Endothelial cell of umbilical vein (primary cell): ENCODE measurements around the gene PDE3A. TPM values are rescaled to one million over a fixed set of nuclear protein-coding genes. Genes with fewer than 3 reads are reported as not detected.

ENCODE experiments used
- BruUV-seq: library from RNA; stranded (reverse); fragments of 400-500 nt; replicated peaks from 2 replicates; lab custom pipeline; 2021; lab: Mats Ljungman, UMichigan
- CTCF ChIA-PET: fragments of 300-600, 350-600 bp; sonication (Branson Sonifier 250); formaldehyde crosslinking; loops from one replicate; lab custom pipeline; 2021; ENCODE audit warnings: antibody characterized with exemption, inconsistent platforms; lab: Charles Lee
- POLR2A ChIA-PET: fragments of 300-600, 350-600 bp; sonication (Branson Sonifier 250); formaldehyde crosslinking; loops from one replicate; lab custom pipeline; 2021; ENCODE audit warnings: antibody characterized with exemption, inconsistent platforms; lab: Charles Lee
- DNase-seq: peaks from one replicate; pipeline ENCODE4 v3.0.0-alpha.2; 2011; ENCODE audit warnings: low read depth, low spot score
- FAIRE-seq: peaks from 2 replicates; lab custom pipeline; 2011; peaks lifted over from hg19 to GRCh38; lab: Jason Lieb, UNC
- H2AFZ ChIP-seq: 2 replicates; pipeline ENCODE4 v1.6.0; 2012; ENCODE audit warnings: low read depth, low read length, control low read depth, inconsistent platforms
- H3K27ac ChIP-seq: 2 replicates; pipeline ENCODE4 v1.5.1; 2011; ENCODE audit warnings: low read depth, mild to moderate bottlenecking, control low read depth, low read length, moderate library complexity; ENCODE audit not compliant: insufficient read depth
- H3K27me3 ChIP-seq, 2 experiments: 2 replicates each; pipeline versions ENCODE4 v1.6.0 to v1.6.1; 2011; ENCODE audit warnings: low read length in 2 of 2, mixed read lengths in 1 of 2; ENCODE audit not compliant: control insufficient read depth in 2 of 2, insufficient read depth in 2 of 2
- H3K36me3 ChIP-seq, 2 experiments: 2 replicates in 1 of 2; 3 replicates in 1 of 2; pipeline ENCODE4 v1.5.1; 2011; ENCODE audit warnings: low read length in 2 of 2, mild to moderate bottlenecking in 1 of 2, moderate library complexity in 1 of 2; ENCODE audit not compliant: control insufficient read depth in 2 of 2, insufficient read depth in 2 of 2; ENCODE audit errors: extremely low read depth in 1 of 2
- H3K4me1 ChIP-seq: 3 replicates; pipeline ENCODE4 v1.5.1; 2011; ENCODE audit warnings: mild to moderate bottlenecking, low read length; ENCODE audit not compliant: control insufficient read depth, insufficient read depth; ENCODE audit errors: extremely low read depth
- H3K4me2 ChIP-seq: 2 replicates; pipeline ENCODE4 v1.6.1; 2011; ENCODE audit warnings: low read length, control low read depth, mixed read lengths; ENCODE audit not compliant: insufficient read depth
- H3K4me3 ChIP-seq, 3 experiments: fragments of 200-600 bp in 1 of 3; sonication (generic), shearing (Covaris generic) in 1 of 3; replicated peaks in 1 of 3; 2 replicates each; pipeline ENCODE4 v1.5.1; 2011 to 2016; ENCODE audit warnings: control low read depth in 3 of 3, low read length in 3 of 3, mild to moderate bottlenecking in 2 of 3, inconsistent platforms in 1 of 3, low read depth in 1 of 3, moderate library complexity in 1 of 3; ENCODE audit not compliant: insufficient read depth in 1 of 3
- H3K79me2 ChIP-seq: 2 replicates; pipeline ENCODE4 v1.6.0; 2012; ENCODE audit warnings: low read length, inconsistent platforms; ENCODE audit not compliant: control insufficient read depth, insufficient read depth
- H3K9ac ChIP-seq: replicated peaks from 2 replicates; pipeline ENCODE3; 2011; ENCODE audit warnings: low read length, control low read depth; ENCODE audit not compliant: insufficient read depth; ENCODE audit errors: extremely low read depth
- H3K9me1 ChIP-seq: replicated peaks from 3 replicates; pipeline ENCODE4 v1.6.0; 2011; ENCODE audit warnings: mild to moderate bottlenecking, low read length; ENCODE audit not compliant: control insufficient read depth, insufficient read depth; ENCODE audit errors: extremely low read depth
- H3K9me3 ChIP-seq: replicated peaks from 2 replicates; pipeline ENCODE4 v1.5.1; 2012; ENCODE audit warnings: low read length, inconsistent platforms; ENCODE audit not compliant: control insufficient read depth, insufficient read depth
- H4K20me1 ChIP-seq: replicated peaks from 2 replicates; pipeline ENCODE3; 2011; ENCODE audit warnings: mild to moderate bottlenecking, low read length; ENCODE audit not compliant: control insufficient read depth, insufficient read depth; ENCODE audit errors: extremely low read depth
- CTCF ChIP-seq, 2 donors: IDR thresholded peaks; 1 replicate in 1 of 2; 2 replicates in 1 of 2; pipeline ENCODE4 v1.5.1; 2011; ENCODE audit warnings: low read length in 2 of 2, mild to moderate bottlenecking in 2 of 2, moderate library complexity in 2 of 2, control low read depth in 1 of 2, inconsistent platforms in 1 of 2, low read depth in 1 of 2; ENCODE audit not compliant: insufficient read depth in 1 of 2; ENCODE audit errors: extremely low read depth in 1 of 2
- EZH2 ChIP-seq: IDR thresholded peaks from 2 replicates; pipeline ENCODE4 v1.6.1; 2012; ENCODE audit warnings: borderline replicate concordance, low read depth, mild to moderate bottlenecking, moderate library complexity, low read length, inconsistent platforms; ENCODE audit not compliant: severe bottlenecking
- FOS ChIP-seq: IDR thresholded peaks from 2 replicates; pipeline ENCODE4 v1.6.1; 2011; ENCODE audit warnings: mild to moderate bottlenecking, low read length, moderate library complexity, borderline replicate concordance; ENCODE audit not compliant: insufficient read depth
- GATA2 ChIP-seq: IDR thresholded peaks from 2 replicates; pipeline ENCODE4 v1.7.0; 2011; ENCODE audit warnings: low read depth, mild to moderate bottlenecking, moderate library complexity, mixed read lengths, low read length; ENCODE audit not compliant: insufficient read length, insufficient read depth
- JUN ChIP-seq: IDR thresholded peaks from 2 replicates; pipeline ENCODE4 v1.6.1; 2011; ENCODE audit warnings: borderline replicate concordance, low read depth; ENCODE audit not compliant: insufficient read length, insufficient read depth
- MAX ChIP-seq: IDR thresholded peaks from 2 replicates; pipeline ENCODE4 v1.6.1; 2011; ENCODE audit not compliant: insufficient read depth, insufficient read length
- MYC ChIP-seq: IDR thresholded peaks from one replicate; pipeline ENCODE4 v1.6.1; 2011; ENCODE audit warnings: mild to moderate bottlenecking, low read depth, low read length
- POLR2A ChIP-seq: IDR thresholded peaks from 2 replicates; pipeline ENCODE4 v1.6.1; 2012; ENCODE audit warnings: low read depth, mild to moderate bottlenecking, control low read depth, low read length
- POLR2AphosphoS5 ChIP-seq: IDR thresholded peaks from 2 replicates; pipeline ENCODE4 v1.6.1; 2012; ENCODE audit warnings: low read depth, mild to moderate bottlenecking, control low read depth, low read length, moderate library complexity; ENCODE audit not compliant: insufficient read depth
- dilution Hi-C: fragments of 300-500 bp; cut with MboI; formaldehyde crosslinking; loops from one replicate; pipeline ENCODE4 v1.15.0; 2019; ENCODE audit warnings: low sequenced_read_pairs; ENCODE audit not compliant: extremely low pct_ligation_motif_present
- intact Hi-C: fragments of 100-400 bp; cut with micrococcal nuclease; formaldehyde crosslinking; loops from one replicate; pipeline ENCODE4 v1.10.0; 2022
- polyA plus RNA-seq, 4 experiments: library from polyadenylated mRNA; depleted of rRNA in 3 of 4; stranded (reverse) in 3 of 4; unstranded in 1 of 4; fragments of >200 nt; gene quantifications; 2 replicates each; pipeline versions ENCODE4 v1.2.1 to v1.2.3, GENCODE V29; 2011 to 2012; ENCODE audit warnings: missing spikeins in 1 of 4
- total RNA-seq: library from RNA; stranded (reverse); gene quantifications from 2 replicates; pipeline ENCODE4 v1.2.3, GENCODE V29; 2021

PDE3A gene
- total and polyA plus RNA-seq, 2 donors (not counting 3 experiments of a cell fraction or from before 2014, with no cell fraction given): 14.0 to 27.4 TPM

- Histone ChIP-seq H3K4me2 (no peak overlapping the region), H2AFZ (no peak overlapping the region), H3K9me3 (no peaks in the 10 kb centered on the region), H4K20me1 (no peaks in the 10 kb centered on the region), H3K27ac (no peak overlapping the region), H3K9me1 (no peaks in the 10 kb centered on the region), H3K4me3 (no peak overlapping the region), H3K4me1 (no peaks in the 10 kb centered on the region), H3K79me2 (no peaks in the 10 kb centered on the region), H3K27me3 (no peaks in the 10 kb centered on the region), H3K9ac (no peak overlapping the region), H3K36me3 (peaks cover 0 to 7% of the 10 kb centered on the region in 2 experiments)
- intact Hi-C loops (loop anchor here (1.0 kb wide), 2 partner anchors 152 to 524 kb away; no protein-coding TSS in a partner anchor), dilution Hi-C loops (no loop called here)
- BruUV-seq: no TSS peak
- TF ChIP-seq CTCF (IDR thresholded peaks at IDR 0.05; ENCODE audit: extremely low read depth in 1 of 2, insufficient read depth in 1 of 2, low read depth in 1 of 2, low read length in 2 of 2): peak; percentile 48 to 56
- no peak for TF ChIP-seq MAX
- FAIRE-seq (peak; percentile 77), DNase-seq (peak; percentile 58)
- ChIA-PET CTCF (interaction anchor here (0.8 to 1.7 kb wide), 3 partner anchors 12 to 151 kb away, joined by 3 to 13 read pairs (median 4); no protein-coding TSS in a partner anchor), POLR2A (no interaction called here)
Measured at GRCh38 chr12:20646239-20646827, 278.0 kb downstream of the PDE3A start.

GRCh38 chr12:20653871-20654270, 285.5 kb downstream of the PDE3A start:
- CTCF ChIA-PET: no interaction called here
- Histone ChIP-seq H3K27ac (no peak overlapping the region), H3K4me3 (no peak overlapping the region), H2AFZ (no peak overlapping the region), H3K9me3 (no peaks in the 10 kb centered on the region), H3K79me2 (no peaks in the 10 kb centered on the region), H3K4me2 (no peak overlapping the region), H4K20me1 (no peaks in the 10 kb centered on the region), H3K9ac (no peak overlapping the region), H3K4me1 (no peaks in the 10 kb centered on the region), H3K36me3 (peaks cover 4 to 11% of the 10 kb centered on the region in 2 experiments), H3K27me3 (no peaks in the 10 kb centered on the region), H3K9me1 (no peaks in the 10 kb centered on the region)
- FAIRE-seq (no peak), DNase-seq (no peak)
- dilution Hi-C loops (no loop called here), intact Hi-C loops (no loop called here)
- TF ChIP-seq EZH2: no peak
- TF ChIP-seq FOS: no peak
- no peak for TF ChIP-seq POLR2A
- no peak for TF ChIP-seq CTCF (IDR thresholded peaks at IDR 0.05; ENCODE audit: extremely low read depth in 1 of 2, insufficient read depth in 1 of 2, low read depth in 1 of 2, low read length in 2 of 2)
- TF ChIP-seq GATA2: no peak
- TF ChIP-seq MYC: no peak
- no peak for TF ChIP-seq POLR2AphosphoS5
- no peak for TF ChIP-seq MAX
- no peak for TF ChIP-seq JUN
- BruUV-seq: no TSS peak
- POLR2A ChIA-PET: no interaction called here
